Heart left ventricle (tissue), 13 donors: Measurements from ENCODE around the gene LCN10.

ENCODE experiments used
- CTCF ChIP-seq, 12 donors: fragments of 200-600 bp; sonication (generic) in 4 of 12; IDR thresholded peaks; one replicate each; pipeline versions ENCODE4 v1.5.0 to v1.8.0; 2018 to 2022; ENCODE audit warnings: antibody characterized with exemption in 12 of 12, mild to moderate bottlenecking in 5 of 12
- POLR2A ChIP-seq, 2 donors: fragments of 450-650 bp; IDR thresholded peaks; one replicate each; pipeline ENCODE4 v1.6.1; 2017; ENCODE audit warnings: antibody characterized with exemption in 2 of 2, mild to moderate bottlenecking in 2 of 2, moderate library complexity in 2 of 2
- donor health status: ischemic (EF 13 %, LVEDD 7.1; RV severe dilation, severe dysfunction).
- donor health status: DM: no; HTN: yes; CAD: no.
- donor health status: DM: no; HTN: no; CAD: no.
- donor health status: ischemic (EF 25% LVEDD 6.9; RV normal size, moderate dysfunction).
- donor health status: ischemic (EF 25% LVEDD 5.7; RV mildly dilated, moderate dysfunction).
- donor health status: ischemic (EF 35%, LVEDD 5.7; RV mildly dilated, moderate dysfunction).
- donor health status: nonischemic (EF 11% LVEDD 7.7; RV severe dilation, severe dysfunction).
- donor health status: DM: yes; HTN: yes; CAD: no.
- donor health status: PGD.
- donor health status: ischemic (EF 29% LVEDD 5.4; RV normal size, mild dysfunction).
- donor health status: nonischemic (EF 23%, LVEDD 6.1; RV moderate dilation, normal function).

GRCh38 chr9:136759436-136760325, 16.9 kb upstream of the LCN10 start:
- no peak for TF ChIP-seq CTCF (IDR thresholded peaks at IDR 0.05)
- no peak for TF ChIP-seq POLR2A (IDR thresholded peaks at IDR 0.05)
